ENCODE results near the gene TBC1D16.
"Not testable (repeated sequence)": the region's sequence is repeated elsewhere in the genome, so short reads cannot be mapped to it uniquely, and the experiment has no call there.

The TBC1D16 gene

GRCh38 chr17:79959042-79959441 lies 76.6 kb downstream of the TBC1D16 start:
- Histone ChIP-seq H3K27me3 (ENCODE audit: control insufficient read depth, insufficient read depth, low read length, poor library complexity, severe bottlenecking) (no peaks in the 10 kb centered on the region), H3K36me3 (ENCODE audit: control insufficient read depth, insufficient read depth, low read length) (no peaks in the 10 kb centered on the region), H3K4me3 (ENCODE audit: insufficient read depth, low read depth, low read length) (no peak overlapping the region), H3K27ac (ENCODE audit: insufficient read depth, low read depth, low read length, poor library complexity, severe bottlenecking) (no peak overlapping the region), H3K4me1 (ENCODE audit: control insufficient read depth, insufficient read depth, low read length) (peaks cover 8% of the 10 kb centered on the region), H3K9me3 (ENCODE audit: control insufficient read depth, low read length) (no peaks in the 10 kb centered on the region)
- WGBS, 2 experiments, result 95 to 96% methylated on average over 4 of the region's 4 CpGs

- Histone ChIP-seq H3K4me3 (ENCODE audit: insufficient read depth, low read depth, low read length) (no peak overlapping the region), H3K27ac (ENCODE audit: insufficient read depth, low read depth, low read length, poor library complexity, severe bottlenecking) (no peak overlapping the region), H3K4me1 (ENCODE audit: control insufficient read depth, insufficient read depth, low read length) (peaks cover 20% of the 10 kb centered on the region), H3K36me3 (ENCODE audit: control insufficient read depth, insufficient read depth, low read length) (no peaks in the 10 kb centered on the region), H3K9me3 (ENCODE audit: control insufficient read depth, low read length) (no peaks in the 10 kb centered on the region), H3K27me3 (ENCODE audit: control insufficient read depth, insufficient read depth, low read length, poor library complexity, severe bottlenecking) (no peaks in the 10 kb centered on the region)
- WGBS, 2 experiments, result 90 to 91% methylated on average over 6 of the region's 6 CpGs
These were observed 78.8 kb downstream of the TBC1D16 start for GRCh38 chr17:79956853-79957252.

GRCh38 chr17:79956441-79956735 lies 79.3 kb downstream of the TBC1D16 start:
- 90 to 95% methylated on average over 8 of the region's 8 CpGs for WGBS, 2 experiments
- not testable (repeated sequence) for H3K36me3 ChIP-seq (ENCODE audit: control insufficient read depth, insufficient read depth, low read length); H3K9me3 ChIP-seq (ENCODE audit: control insufficient read depth, low read length); H3K27me3 ChIP-seq (ENCODE audit: control insufficient read depth, insufficient read depth, low read length, poor library complexity, severe bottlenecking); H3K4me3 ChIP-seq (ENCODE audit: insufficient read depth, low read depth, low read length); H3K27ac ChIP-seq (ENCODE audit: insufficient read depth, low read depth, low read length, poor library complexity, severe bottlenecking)
- peaks cover 25% of the 10 kb centered on the region for H3K4me1 ChIP-seq (ENCODE audit: control insufficient read depth, insufficient read depth, low read length)

GRCh38 chr17:79955691-79956440 lies 79.8 kb downstream of the TBC1D16 start:
- Histone ChIP-seq H3K9me3 (ENCODE audit: control insufficient read depth, low read length) (no peaks in the 10 kb centered on the region), H3K27ac (ENCODE audit: insufficient read depth, low read depth, low read length, poor library complexity, severe bottlenecking) (no peak overlapping the region), H3K4me3 (ENCODE audit: insufficient read depth, low read depth, low read length) (no peak overlapping the region), H3K27me3 (ENCODE audit: control insufficient read depth, insufficient read depth, low read length, poor library complexity, severe bottlenecking) (no peaks in the 10 kb centered on the region), H3K4me1 (ENCODE audit: control insufficient read depth, insufficient read depth, low read length) (peaks cover 30% of the 10 kb centered on the region), H3K36me3 (ENCODE audit: control insufficient read depth, insufficient read depth, low read length) (no peaks in the 10 kb centered on the region)
- 87 to 89% methylated on average over 13 of the region's 13 CpGs for WGBS, 2 experiments

GRCh38 chr17:79955167-79955549 lies 80.5 kb downstream of the TBC1D16 start:
- H3K27ac ChIP-seq (ENCODE audit: insufficient read depth, low read depth, low read length, poor library complexity, severe bottlenecking), result no peak overlapping the region
- WGBS, 2 experiments, result 92 to 95% methylated on average over 5 to 8 of the region's 10 CpGs
- H3K36me3 ChIP-seq (ENCODE audit: control insufficient read depth, insufficient read depth, low read length), result no peaks in the 10 kb centered on the region
- peaks cover 35% of the 10 kb centered on the region for H3K4me1 ChIP-seq (ENCODE audit: control insufficient read depth, insufficient read depth, low read length)
- H3K4me3 ChIP-seq (ENCODE audit: insufficient read depth, low read depth, low read length), result no peak overlapping the region
- no peaks in the 10 kb centered on the region for H3K9me3 ChIP-seq (ENCODE audit: control insufficient read depth, low read length)
- H3K27me3 ChIP-seq (ENCODE audit: control insufficient read depth, insufficient read depth, low read length, poor library complexity, severe bottlenecking), result peaks cover 5% of the 10 kb centered on the region

GRCh38 chr17:79954281-79955166 lies 81.1 kb downstream of the TBC1D16 start:
- H3K27ac ChIP-seq (ENCODE audit: insufficient read depth, low read depth, low read length, poor library complexity, severe bottlenecking), result no peak overlapping the region
- peaks cover 12% of the 10 kb centered on the region for H3K27me3 ChIP-seq (ENCODE audit: control insufficient read depth, insufficient read depth, low read length, poor library complexity, severe bottlenecking)
- peaks cover 42% of the 10 kb centered on the region for H3K4me1 ChIP-seq (ENCODE audit: control insufficient read depth, insufficient read depth, low read length)
- no peak overlapping the region for H3K4me3 ChIP-seq (ENCODE audit: insufficient read depth, low read depth, low read length)
- H3K36me3 ChIP-seq (ENCODE audit: control insufficient read depth, insufficient read depth, low read length), result no peaks in the 10 kb centered on the region
- WGBS, 2 experiments, result 90 to 92% methylated on average over 25 of the region's 25 CpGs
- H3K9me3 ChIP-seq (ENCODE audit: control insufficient read depth, low read length), result no peaks in the 10 kb centered on the region

GRCh38 chr17:79953335-79953734 lies 82.3 kb downstream of the TBC1D16 start:
- H3K4me1 ChIP-seq (ENCODE audit: control insufficient read depth, insufficient read depth, low read length), result peaks cover 54% of the 10 kb centered on the region
- no peaks in the 10 kb centered on the region for H3K36me3 ChIP-seq (ENCODE audit: control insufficient read depth, insufficient read depth, low read length)
- no peaks in the 10 kb centered on the region for H3K9me3 ChIP-seq (ENCODE audit: control insufficient read depth, low read length)
- peaks cover 23% of the 10 kb centered on the region for H3K27me3 ChIP-seq (ENCODE audit: control insufficient read depth, insufficient read depth, low read length, poor library complexity, severe bottlenecking)
- H3K27ac ChIP-seq (ENCODE audit: insufficient read depth, low read depth, low read length, poor library complexity, severe bottlenecking), result no peak overlapping the region
- no peak overlapping the region for H3K4me3 ChIP-seq (ENCODE audit: insufficient read depth, low read depth, low read length)

- Histone ChIP-seq H3K4me3 (ENCODE audit: insufficient read depth, low read depth, low read length) (no peak overlapping the region), H3K27ac (ENCODE audit: insufficient read depth, low read depth, low read length, poor library complexity, severe bottlenecking) (no peak overlapping the region), H3K36me3 (ENCODE audit: control insufficient read depth, insufficient read depth, low read length) (no peaks in the 10 kb centered on the region), H3K4me1 (ENCODE audit: control insufficient read depth, insufficient read depth, low read length) (peaks cover 54% of the 10 kb centered on the region), H3K27me3 (ENCODE audit: control insufficient read depth, insufficient read depth, low read length, poor library complexity, severe bottlenecking) (peaks cover 23% of the 10 kb centered on the region), H3K9me3 (ENCODE audit: control insufficient read depth, low read length) (no peaks in the 10 kb centered on the region)
- WGBS, 2 experiments, result 93 to 94% methylated on average over 8 of the region's 8 CpGs
These were observed 82.8 kb downstream of the TBC1D16 start for GRCh38 chr17:79952901-79953300.

GRCh38 chr17:79952265-79952877 lies 83.3 kb downstream of the TBC1D16 start:
- 70 to 72% methylated on average over 36 of the region's 36 CpGs for WGBS, 2 experiments
- Histone ChIP-seq H3K27ac (ENCODE audit: insufficient read depth, low read depth, low read length, poor library complexity, severe bottlenecking) (peak overlapping the region; percentile 41), H3K4me3 (ENCODE audit: insufficient read depth, low read depth, low read length) (peak overlapping the region; percentile 3)

More at GRCh38 chr17:79952265-79952877, 83.3 kb downstream of the TBC1D16 start:
- H3K27me3 ChIP-seq (ENCODE audit: control insufficient read depth, insufficient read depth, low read length, poor library complexity, severe bottlenecking), result peaks cover 23% of the 10 kb centered on the region
- H3K4me1 ChIP-seq (ENCODE audit: control insufficient read depth, insufficient read depth, low read length), result peaks cover 54% of the 10 kb centered on the region
- H3K9me3 ChIP-seq (ENCODE audit: control insufficient read depth, low read length), result no peaks in the 10 kb centered on the region
- peaks cover 4% of the 10 kb centered on the region for H3K36me3 ChIP-seq (ENCODE audit: control insufficient read depth, insufficient read depth, low read length)
